ENCODE results near the gene NLRP9.

Gene NLRP9

GRCh38 chr19:55689411-55690108 lies 48.6 kb downstream of the NLRP9 start:
- peaks cover 97% of the 10 kb centered on the region for H3K36me3 ChIP-seq
- no peak overlapping the region for H3K4me3 ChIP-seq
- H3K9me3 ChIP-seq, result no peaks in the 10 kb centered on the region
- H3K27me3 ChIP-seq, result no peaks in the 10 kb centered on the region
- peaks cover 36% of the 10 kb centered on the region for H3K4me1 ChIP-seq
- 0 out of 2 replicates have a peak overlapping the region, but pooled peaks have one; percentile 15 for H3K9ac ChIP-seq
- peak overlapping the region; percentile 44 for H3K27ac ChIP-seq
- H3K4me2 ChIP-seq, result peak overlapping the region; percentile 70
- H4K20me1 ChIP-seq, result peaks cover 74% of the 10 kb centered on the region
- no peak for TF ChIP-seq Cebpa-rat (IDR thresholded peaks at IDR 0.05)

- TF ChIP-seq Cebpa-rat (IDR thresholded peaks at IDR 0.05), result no peak
- Histone ChIP-seq H3K36me3 (peaks cover 97% of the 10 kb centered on the region), H3K4me1 (peaks cover 36% of the 10 kb centered on the region), H3K27ac (peak overlapping the region; percentile 51), H3K9ac (peak overlapping the region; percentile 38; the same call in 1 of the 2 replicates), H3K4me3 (no peak overlapping the region), H3K9me3 (no peaks in the 10 kb centered on the region), H3K4me2 (peak overlapping the region; percentile 70), H3K27me3 (no peaks in the 10 kb centered on the region), H4K20me1 (peaks cover 84% of the 10 kb centered on the region)
Observed at GRCh38 chr19:55688422-55689218, 49.6 kb downstream of the NLRP9 start.

GRCh38 chr19:55687281-55688201 lies 50.7 kb downstream of the NLRP9 start:
- no peak for TF ChIP-seq Cebpa-rat (IDR thresholded peaks at IDR 0.05)
- Histone ChIP-seq H3K27me3 (no peaks in the 10 kb centered on the region), H3K36me3 (peaks cover 97% of the 10 kb centered on the region), H3K9ac (peak overlapping the region; percentile 38; the same call in 1 of the 2 replicates), H4K20me1 (peaks cover 95% of the 10 kb centered on the region), H3K4me2 (peak overlapping the region; percentile 70), H3K4me1 (peaks cover 36% of the 10 kb centered on the region), H3K9me3 (no peaks in the 10 kb centered on the region), H3K4me3 (no peak overlapping the region), H3K27ac (peak overlapping the region; percentile 51)

GRCh38 chr19:55686311-55687050 lies 51.7 kb downstream of the NLRP9 start:
- Histone ChIP-seq H4K20me1 (peaks cover 99% of the 10 kb centered on the region), H3K9me3 (no peaks in the 10 kb centered on the region), H3K4me2 (no peak overlapping the region), H3K4me1 (peaks cover 36% of the 10 kb centered on the region), H3K27ac (no peak overlapping the region), H3K4me3 (no peak overlapping the region), H3K27me3 (no peaks in the 10 kb centered on the region), H3K9ac (no peak overlapping the region), H3K36me3 (peaks cover 98% of the 10 kb centered on the region)
- TF ChIP-seq Cebpa-rat (IDR thresholded peaks at IDR 0.05), result no peak

- H4K20me1 ChIP-seq, result peaks cover 100% of the 10 kb centered on the region
- H3K4me1 ChIP-seq, result peaks cover 43% of the 10 kb centered on the region
- peaks cover 98% of the 10 kb centered on the region for H3K36me3 ChIP-seq
- no peak overlapping the region for H3K4me2 ChIP-seq
- H3K9ac ChIP-seq, result no peak overlapping the region
- H3K4me3 ChIP-seq, result no peak overlapping the region
- H3K9me3 ChIP-seq, result no peaks in the 10 kb centered on the region
- no peak for TF ChIP-seq Cebpa-rat (IDR thresholded peaks at IDR 0.05)
- no peak overlapping the region for H3K27ac ChIP-seq
- H3K27me3 ChIP-seq, result no peaks in the 10 kb centered on the region
Observed at GRCh38 chr19:55685776-55686175, 52.4 kb downstream of the NLRP9 start.

GRCh38 chr19:55684946-55685681 lies 53.1 kb downstream of the NLRP9 start:
- no peak overlapping the region for H3K27ac ChIP-seq

GRCh38 chr19:55683449-55684261 lies 54.5 kb downstream of the NLRP9 start:
- TF ChIP-seq Cebpa-rat (IDR thresholded peaks at IDR 0.05), result no peak
- H3K9me3 ChIP-seq, result no peaks in the 10 kb centered on the region
- peaks cover 100% of the 10 kb centered on the region for H4K20me1 ChIP-seq
- no peak overlapping the region for H3K4me2 ChIP-seq
- H3K9ac ChIP-seq, result no peak overlapping the region
- no peak overlapping the region for H3K27ac ChIP-seq
- H3K4me1 ChIP-seq, result peaks cover 46% of the 10 kb centered on the region
- peaks cover 98% of the 10 kb centered on the region for H3K36me3 ChIP-seq
- H3K4me3 ChIP-seq, result no peak overlapping the region
- no peaks in the 10 kb centered on the region for H3K27me3 ChIP-seq

More at GRCh38 chr19:55684946-55685681, 53.1 kb downstream of the NLRP9 start:
- Histone ChIP-seq H3K4me2 (no peak overlapping the region), H3K9ac (no peak overlapping the region), H3K36me3 (peaks cover 98% of the 10 kb centered on the region), H3K27me3 (no peaks in the 10 kb centered on the region), H4K20me1 (peaks cover 100% of the 10 kb centered on the region), H3K9me3 (no peaks in the 10 kb centered on the region), H3K4me3 (no peak overlapping the region), H3K4me1 (peaks cover 46% of the 10 kb centered on the region)
- no peak for TF ChIP-seq Cebpa-rat (IDR thresholded peaks at IDR 0.05)
